Measurements from ENCODE around the gene MRPL44. TPM values are rescaled to one million over a fixed set of nuclear protein-coding genes. Genes with fewer than 3 reads are reported as not detected.

The MRPL44 gene
- total and polyA plus RNA-seq, 2 donors (not counting 1 experiment from before 2014, with no cell fraction given) = 27.4 to 34.0 TPM

- no peaks in the 10 kb centered on the region for H3K27me3 ChIP-seq (ENCODE audit: control insufficient read depth, insufficient read depth, low read length)
- H3K79me2 ChIP-seq (ENCODE audit: control insufficient read depth, insufficient read depth, low read length) = peaks cover 57% of the 10 kb centered on the region
- H3K4me3 ChIP-seq (replicated peaks in 1 of 4; ENCODE audit: control extremely low read depth in 1 of 4, insufficient read depth in 1 of 4, low read depth in 3 of 4, low read length in 4 of 4) = no peak overlapping the region
- peaks cover 3% of the 10 kb centered on the region for H3K36me3 ChIP-seq (ENCODE audit: control insufficient read depth, insufficient read depth, low read length)
- H3K9ac ChIP-seq (ENCODE audit: insufficient read depth, low read length) = no peak overlapping the region
- H3K4me2 ChIP-seq (ENCODE audit: extremely low read depth, insufficient read depth, low read length) = no peak overlapping the region
- H3K27ac ChIP-seq (ENCODE audit: insufficient read depth, low read length) = no peak overlapping the region
- TF ChIP-seq CTCF (conservative IDR thresholded peaks at IDR 0.05 in 1 of 2, IDR thresholded peaks at IDR 0.05 in 1 of 2; ENCODE audit: low read depth in 1 of 2, low read length in 2 of 2) = no peak
- no peak for TF ChIP-seq EZH2 (IDR thresholded peaks at IDR 0.05; ENCODE audit: low read length, missing control alignments)
- no peaks in the 10 kb centered on the region for H3K4me1 ChIP-seq (ENCODE audit: control insufficient read depth, extremely low read depth, insufficient read depth, low read length)
- no peak overlapping the region for H2AFZ ChIP-seq (ENCODE audit: low read length)
- no peaks in the 10 kb centered on the region for H4K20me1 ChIP-seq (ENCODE audit: control insufficient read depth, extremely low read depth, insufficient read depth, low read length)
- no peak for DNase-seq (ENCODE audit: low read depth in 2 of 2)
- H3K9me3 ChIP-seq (ENCODE audit: control insufficient read depth, insufficient read depth, low read depth, low read length) = no peaks in the 10 kb centered on the region
These were observed 36.1 kb upstream of the MRPL44 start for GRCh38 chr2:223921204-223921603.

GRCh38 chr2:223922308-223922707 is 35.0 kb upstream of the MRPL44 start:
- TF ChIP-seq EZH2 (IDR thresholded peaks at IDR 0.05; ENCODE audit: low read length, missing control alignments) = no peak
- TF ChIP-seq CTCF (conservative IDR thresholded peaks at IDR 0.05 in 1 of 2, IDR thresholded peaks at IDR 0.05 in 1 of 2; ENCODE audit: low read depth in 1 of 2, low read length in 2 of 2) = no peak
- DNase-seq (ENCODE audit: low read depth in 2 of 2) = no peak
- Histone ChIP-seq H3K27ac (ENCODE audit: insufficient read depth, low read length) (no peak overlapping the region), H3K9me3 (ENCODE audit: control insufficient read depth, insufficient read depth, low read depth, low read length) (no peaks in the 10 kb centered on the region), H3K36me3 (ENCODE audit: control insufficient read depth, insufficient read depth, low read length) (no peaks in the 10 kb centered on the region), H3K9ac (ENCODE audit: insufficient read depth, low read length) (no peak overlapping the region), H3K4me2 (ENCODE audit: extremely low read depth, insufficient read depth, low read length) (no peak overlapping the region), H4K20me1 (ENCODE audit: control insufficient read depth, extremely low read depth, insufficient read depth, low read length) (no peaks in the 10 kb centered on the region), H3K4me3 (replicated peaks in 1 of 4; ENCODE audit: control extremely low read depth in 1 of 4, insufficient read depth in 1 of 4, low read depth in 3 of 4, low read length in 4 of 4) (no peak overlapping the region), H2AFZ (ENCODE audit: low read length) (no peak overlapping the region), H3K27me3 (ENCODE audit: control insufficient read depth, insufficient read depth, low read length) (no peaks in the 10 kb centered on the region), H3K79me2 (ENCODE audit: control insufficient read depth, insufficient read depth, low read length) (peaks cover 63% of the 10 kb centered on the region), H3K4me1 (ENCODE audit: control insufficient read depth, extremely low read depth, insufficient read depth, low read length) (no peaks in the 10 kb centered on the region)

- no peaks in the 10 kb centered on the region for H4K20me1 ChIP-seq (ENCODE audit: control insufficient read depth, extremely low read depth, insufficient read depth, low read length)
- H2AFZ ChIP-seq (ENCODE audit: low read length) = no peak overlapping the region
- TF ChIP-seq EZH2 (IDR thresholded peaks at IDR 0.05; ENCODE audit: low read length, missing control alignments) = no peak
- no peak for TF ChIP-seq CTCF (conservative IDR thresholded peaks at IDR 0.05 in 1 of 2, IDR thresholded peaks at IDR 0.05 in 1 of 2; ENCODE audit: low read depth in 1 of 2, low read length in 2 of 2)
- H3K27me3 ChIP-seq (ENCODE audit: control insufficient read depth, insufficient read depth, low read length) = no peaks in the 10 kb centered on the region
- no peak overlapping the region for H3K9ac ChIP-seq (ENCODE audit: insufficient read depth, low read length)
- H3K36me3 ChIP-seq (ENCODE audit: control insufficient read depth, insufficient read depth, low read length) = no peaks in the 10 kb centered on the region
- peak in 1 of 2 donors; percentile 48 for DNase-seq (ENCODE audit: low read depth in 2 of 2)
- H3K27ac ChIP-seq (ENCODE audit: insufficient read depth, low read length) = no peak overlapping the region
- no peak overlapping the region for H3K4me3 ChIP-seq (replicated peaks in 1 of 4; ENCODE audit: control extremely low read depth in 1 of 4, insufficient read depth in 1 of 4, low read depth in 3 of 4, low read length in 4 of 4)
- H3K4me1 ChIP-seq (ENCODE audit: control insufficient read depth, extremely low read depth, insufficient read depth, low read length) = no peaks in the 10 kb centered on the region
- peaks cover 74% of the 10 kb centered on the region for H3K79me2 ChIP-seq (ENCODE audit: control insufficient read depth, insufficient read depth, low read length)
- no peak overlapping the region for H3K4me2 ChIP-seq (ENCODE audit: extremely low read depth, insufficient read depth, low read length)
- H3K9me3 ChIP-seq (ENCODE audit: control insufficient read depth, insufficient read depth, low read depth, low read length) = no peaks in the 10 kb centered on the region
These were observed 33.3 kb upstream of the MRPL44 start for GRCh38 chr2:223923976-223924375.
